GM18519 (cell line): Measurements from ENCODE around the gene KCTD16.

Source experiments
- ATAC-seq: cut with Tn5 transposase; IDR thresholded peaks from one replicate; pipeline ENCODE4 v1.9.1; 2021; ENCODE audit warnings: mild to moderate bottlenecking, moderate library complexity; ENCODE audit not compliant: unreplicated experiment, low FRiP score

The KCTD16 gene

DNA sequence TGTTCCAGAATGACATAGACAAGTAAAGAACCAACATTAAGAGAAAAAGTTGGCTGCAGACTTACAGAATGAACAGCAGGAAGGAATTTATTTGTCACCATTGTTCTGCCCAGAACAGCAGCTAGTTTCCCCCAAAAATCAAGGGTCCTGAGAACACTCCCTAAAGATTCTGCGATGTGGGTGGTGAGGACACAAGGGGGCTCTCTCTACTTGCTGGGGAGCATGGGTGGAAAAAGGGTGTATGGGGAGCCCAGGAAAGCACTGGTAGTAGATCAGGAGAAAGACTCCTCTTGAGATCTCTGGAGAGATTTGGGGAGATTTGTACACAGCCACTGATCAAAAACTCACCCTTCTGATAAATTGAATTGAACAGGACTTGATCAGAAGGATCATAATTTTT, 316.5 kb downstream of the KCTD16 start:
- ATAC-seq: no peak

DNA sequence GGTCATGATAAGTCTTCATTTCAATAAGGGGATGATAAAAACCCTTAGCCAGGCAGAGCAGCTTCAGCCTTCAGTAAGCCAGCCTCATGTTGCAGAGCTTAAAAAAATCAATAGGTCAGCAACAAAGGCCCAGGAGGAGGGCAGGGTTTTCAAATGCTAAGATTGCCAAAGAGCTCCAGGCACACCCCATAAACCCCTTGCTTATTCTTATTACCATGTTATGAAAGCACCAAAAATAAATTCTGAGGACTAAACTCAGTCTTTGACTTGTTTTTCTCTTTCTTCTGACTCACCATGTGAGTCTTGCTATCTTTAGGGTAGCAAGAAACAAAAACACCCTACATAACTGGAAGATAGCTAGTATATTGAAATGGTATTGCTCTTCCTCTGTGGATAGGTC, 317.1 kb downstream of the KCTD16 start:
- ATAC-seq: no peak

DNA sequence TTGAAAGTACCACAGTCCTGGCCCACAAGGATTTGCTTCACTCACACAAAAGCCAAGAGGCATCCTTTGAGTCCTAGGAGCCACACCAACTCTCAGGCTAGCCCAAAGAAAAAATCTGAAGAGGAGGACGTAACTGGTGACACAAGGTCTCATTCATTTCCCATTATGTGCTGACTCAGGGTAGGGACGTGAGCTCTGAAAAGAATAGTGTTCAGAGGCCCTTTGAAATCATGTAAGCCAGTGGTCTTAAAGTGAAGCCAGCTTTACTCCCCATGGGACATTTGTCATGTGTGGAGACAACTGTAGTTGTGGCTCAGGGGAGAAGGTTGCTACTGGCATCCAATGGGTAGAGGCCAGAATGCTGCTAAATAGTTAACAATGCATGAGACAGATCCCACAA, 332.4 kb downstream of the KCTD16 start:
- ATAC-seq: no peak

DNA sequence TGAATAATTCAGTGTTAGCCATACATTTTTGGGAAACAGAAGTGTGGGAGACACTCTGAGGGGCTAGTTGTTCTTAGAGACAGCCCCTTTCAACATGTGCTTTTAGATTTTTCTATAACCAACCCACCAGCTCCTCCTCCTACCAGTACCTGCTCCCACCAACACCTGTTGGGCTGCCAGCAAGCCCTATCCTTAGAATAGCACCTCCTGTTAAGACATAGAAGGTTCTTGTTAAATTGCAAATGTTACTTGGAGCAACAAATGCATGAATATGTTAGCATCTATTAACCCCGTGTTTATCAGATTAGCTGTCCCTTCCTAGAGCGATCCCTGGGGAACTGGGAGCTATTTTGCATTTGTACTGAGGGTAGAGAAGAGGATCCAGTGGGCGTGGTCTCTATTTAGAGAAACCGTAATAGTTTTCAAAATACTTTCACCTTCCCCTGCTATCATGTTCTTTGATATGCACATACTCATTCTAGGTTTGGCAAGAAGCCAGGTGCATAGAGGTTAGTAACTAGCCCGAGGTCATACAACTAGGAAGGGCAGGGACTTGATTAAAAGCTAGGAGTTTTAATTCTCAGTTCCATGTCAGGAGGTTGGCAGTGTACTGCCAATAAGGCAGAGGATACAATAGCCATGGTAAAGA, 334.4 kb downstream of the KCTD16 start:
- ATAC-seq: no peak

DNA sequence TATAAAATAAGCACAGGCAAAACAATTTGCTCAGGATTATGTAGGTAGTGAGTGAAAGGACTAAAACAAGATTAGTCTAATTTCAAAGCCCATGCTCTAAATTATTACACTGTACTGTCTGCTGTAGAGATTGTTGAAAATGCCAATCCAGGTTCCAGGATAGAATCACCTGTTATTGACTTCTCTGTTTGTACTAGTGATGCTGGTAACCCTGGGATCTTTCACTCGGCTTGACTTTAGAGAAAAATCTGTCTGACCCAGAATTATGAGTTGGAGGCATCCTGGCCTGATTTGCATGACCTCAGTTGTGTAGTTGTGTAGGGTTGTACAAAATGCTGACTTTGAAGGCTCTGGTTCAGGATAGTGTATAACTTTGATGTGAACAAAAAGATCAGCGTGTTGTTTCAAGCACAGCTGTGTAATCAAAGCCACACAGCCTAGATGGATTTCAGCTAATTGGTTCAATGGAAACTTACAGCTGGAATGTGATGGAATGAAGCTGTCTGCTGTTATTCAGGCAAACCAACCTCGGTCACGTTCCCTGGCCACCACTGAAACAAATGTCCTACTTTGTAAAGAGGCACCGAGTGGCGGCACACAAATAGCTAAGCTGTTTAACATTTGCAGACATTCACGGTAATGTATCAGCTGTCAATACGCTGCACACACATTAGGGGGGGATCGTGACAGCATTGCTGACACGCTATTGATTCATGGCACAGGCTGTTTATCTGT, 340.3 kb downstream of the KCTD16 start:
- ATAC-seq: no peak

DNA sequence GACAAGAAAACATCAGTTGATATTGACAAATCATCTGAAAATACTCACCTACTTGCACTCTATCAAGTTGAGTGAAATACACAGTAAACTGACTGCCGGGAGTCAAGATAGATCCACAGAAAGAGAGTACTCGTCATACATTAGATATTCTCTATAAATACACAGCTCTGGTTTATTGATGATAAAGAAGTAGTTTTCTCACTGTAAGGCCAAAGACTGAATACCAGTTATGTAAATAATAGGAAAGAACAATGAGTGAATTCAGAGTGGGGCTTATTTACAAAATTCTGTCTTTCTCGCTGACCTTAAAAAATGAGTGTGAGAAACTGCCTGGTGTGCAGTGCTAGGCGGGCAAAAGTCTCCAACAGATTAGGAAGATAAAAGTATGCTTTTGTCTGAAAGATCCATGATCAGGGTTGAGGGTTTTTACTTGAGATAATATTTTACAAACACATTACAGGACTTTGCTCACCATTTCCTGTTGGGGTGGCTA, 341.0 kb downstream of the KCTD16 start:
- no peak for ATAC-seq

DNA sequence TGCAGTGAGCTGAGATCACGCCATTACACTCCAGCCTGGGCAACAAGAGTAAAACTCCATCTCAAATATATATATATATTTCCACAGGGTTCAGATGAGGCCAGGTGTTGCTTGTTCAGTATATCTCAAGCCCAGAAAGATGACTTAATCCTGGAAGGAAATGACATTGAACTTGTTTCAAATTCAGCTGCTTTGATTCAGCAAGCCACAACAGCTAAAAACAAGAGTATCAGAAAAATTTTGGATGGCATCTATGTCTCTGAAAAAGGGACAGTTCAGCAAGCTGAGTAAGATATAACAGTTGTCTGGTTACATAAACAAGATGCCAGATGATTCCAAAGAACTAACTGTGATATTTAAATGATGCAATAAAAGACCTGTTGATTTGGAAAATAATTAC, 352.0 kb downstream of the KCTD16 start:
- ATAC-seq: no peak

DNA sequence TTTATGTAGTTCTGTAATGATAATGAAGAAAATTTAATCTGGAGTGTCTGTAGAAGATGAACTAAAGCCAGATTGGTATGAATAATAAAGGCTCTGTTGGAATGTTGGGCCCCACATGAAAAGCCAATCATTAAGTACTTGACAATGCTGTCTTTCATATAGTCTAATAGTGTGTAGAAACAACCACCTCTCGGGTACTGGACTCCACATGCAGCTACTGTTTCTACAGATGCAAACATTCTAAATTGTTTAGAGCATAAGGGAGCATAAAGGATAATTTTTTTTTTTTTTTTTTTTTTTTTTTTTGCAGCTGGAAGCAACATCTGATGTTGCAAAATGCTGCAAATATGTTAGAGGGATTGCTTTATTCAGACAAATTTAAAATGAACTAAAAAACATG, 354.3 kb downstream of the KCTD16 start:
- ATAC-seq: no peak

DNA sequence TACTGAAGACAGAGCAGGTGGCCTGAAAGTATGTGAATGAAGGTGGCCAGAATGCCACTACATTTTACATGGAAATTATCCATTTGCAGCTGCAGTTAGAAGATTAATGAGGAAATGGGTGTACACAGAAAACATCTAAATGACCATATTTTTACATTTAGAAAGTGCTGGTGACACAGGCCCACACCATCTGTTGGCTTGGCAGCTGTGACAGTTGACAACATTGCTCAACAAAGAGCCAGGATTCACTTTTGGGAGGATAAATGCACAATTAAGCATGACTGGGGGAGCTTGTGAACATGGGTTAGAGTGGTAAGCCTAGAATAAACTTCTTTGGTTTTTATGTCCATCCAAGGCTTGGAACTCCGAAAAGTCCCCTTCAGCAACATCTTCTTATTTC, 360.5 kb downstream of the KCTD16 start:
- no peak for ATAC-seq
